ENCODE measurements around the gene ATG9A.

Gene ATG9A

GRCh38 chr2:219230059-219230540 is 664 bp upstream of the ATG9A start (continued):
- TF ChIP-seq ZNF571 (tag by site-specific recombination; IDR thresholded peaks at IDR 0.05) (no peak), ZNF549 (tag by site-specific recombination; IDR thresholded peaks at IDR 0.05) (no peak), ZNF350 (tag by site-specific recombination; IDR thresholded peaks at IDR 0.05) (no peak), KLF1 (tag by site-specific recombination; IDR thresholded peaks at IDR 0.05) (no peak), SP3 (tag by site-specific recombination; IDR thresholded peaks at IDR 0.05) (no peak), TCF7L2 (IDR thresholded peaks at IDR 0.05; ENCODE audit: borderline replicate concordance, low read depth, low read length) (no peak), ZSCAN23 (tag by site-specific recombination; IDR thresholded peaks at IDR 0.05) (no peak), PRDM10 (tag by site-specific recombination; IDR thresholded peaks at IDR 0.05) (peak; percentile 90), ZNF660 (tag by site-specific recombination; IDR thresholded peaks at IDR 0.05) (no peak), ZNF518A (tag by site-specific recombination; conservative IDR thresholded peaks at IDR 0.05; ENCODE audit: low read depth) (no peak), ZBTB10 (tag by site-specific recombination; IDR thresholded peaks at IDR 0.05) (no peak), ZNF26 (tag by site-specific recombination; IDR thresholded peaks at IDR 0.05) (no peak), ZNF146 (tag by site-specific recombination; IDR thresholded peaks at IDR 0.05) (no peak), ZNF335 (tag by site-specific recombination; conservative IDR thresholded peaks at IDR 0.05) (peak; percentile 83), ZNF513 (tag by site-specific recombination; IDR thresholded peaks at IDR 0.05) (no peak), SALL2 (tag by site-specific recombination; IDR thresholded peaks at IDR 0.05; ENCODE audit: borderline replicate concordance) (no peak), ZNF416 (tag by site-specific recombination; IDR thresholded peaks at IDR 0.05) (no peak), ZNF600 (tag by site-specific recombination; IDR thresholded peaks at IDR 0.05) (0 out of 2 replicates have a peak, but pooled peaks have one; percentile 11), FEZF1 (tag by site-specific recombination; IDR thresholded peaks at IDR 0.05) (no peak), ZNF830 (tag by site-specific recombination; IDR thresholded peaks at IDR 0.05; ENCODE audit: low read depth) (no peak), MYNN (tag by site-specific recombination; IDR thresholded peaks at IDR 0.05; ENCODE audit: borderline replicate concordance) (no peak), KLF7 (tag by site-specific recombination; IDR thresholded peaks at IDR 0.05; ENCODE audit: borderline replicate concordance) (no peak), PRDM4 (tag by site-specific recombination; IDR thresholded peaks at IDR 0.05) (no peak)

Data from HEK293 (cell line).